Neural cell (in vitro differentiated cells): Measurements from ENCODE around the gene LRRC3. TPM values are rescaled to one million over a fixed set of nuclear protein-coding genes. Genes with fewer than 3 reads are reported as not detected.

Experiments
- H2AFZ ChIP-seq: fragments of 200-600, 300-800 bp; sonication (generic), shearing (Covaris generic); 2 replicates; pipeline ENCODE4 v1.6.0; 2014; ENCODE audit warnings: low read depth, mild to moderate bottlenecking, antibody characterized with exemption, low read length, moderate library complexity
- H3F3A ChIP-seq: fragments of 200-600 bp; shearing (Covaris generic); 2 replicates; pipeline ENCODE4 v1.6.1; 2016; ENCODE audit warnings: mild to moderate bottlenecking, moderate library complexity, mixed read lengths, antibody characterized with exemption, low read length; ENCODE audit not compliant: insufficient read depth, poor library complexity, severe bottlenecking
- H3K27ac ChIP-seq: fragments of 200-600, 300-800 bp; sonication (generic), shearing (Covaris generic); 2 replicates; pipeline ENCODE4 v1.5.1; 2014; ENCODE audit warnings: mild to moderate bottlenecking, low read length, moderate library complexity
- H3K27me3 ChIP-seq: fragments of 300-800, 200-600 bp; sonication (generic), shearing (Covaris generic); 2 replicates; pipeline ENCODE4 v1.6.0; 2014; ENCODE audit warnings: mild to moderate bottlenecking, low read depth, low read length, moderate library complexity; ENCODE audit not compliant: insufficient read depth
- H3K36me3 ChIP-seq: fragments of 300-800, 200-600 bp; sonication (generic), shearing (Covaris generic); 2 replicates; pipeline ENCODE4 v1.5.1; 2014; ENCODE audit warnings: mild to moderate bottlenecking, antibody characterized with exemption, low read length, moderate library complexity; ENCODE audit not compliant: insufficient read depth
- H3K4me2 ChIP-seq: fragments of 300-800, 200-600 bp; sonication (generic), shearing (Covaris generic); 2 replicates; pipeline ENCODE4 v1.6.0; 2014; ENCODE audit warnings: mild to moderate bottlenecking, low read length
- H3K4me3 ChIP-seq: fragments of 300-800, 200-600 bp; sonication (generic), shearing (Covaris generic); 2 replicates; pipeline ENCODE4 v1.5.1; 2014; ENCODE audit warnings: mild to moderate bottlenecking, low read length, moderate library complexity
- H3K79me2 ChIP-seq: fragments of 200-600 bp; shearing (Covaris generic); replicated peaks from 2 replicates; pipeline ENCODE4 v1.6.0; 2014; ENCODE audit warnings: mild to moderate bottlenecking, low read length, moderate library complexity; ENCODE audit not compliant: insufficient read depth
- H3K9ac ChIP-seq: fragments of 300-800, 200-600 bp; sonication (generic), shearing (Covaris generic); 2 replicates; pipeline ENCODE4 v1.6.1; 2016; ENCODE audit warnings: mild to moderate bottlenecking, low read length, mixed read lengths
- H3K9me2 ChIP-seq: fragments of 200-600 bp; shearing (Covaris generic); 2 replicates; pipeline ENCODE4 v1.6.1; 2016; ENCODE audit warnings: mild to moderate bottlenecking, low read length, mixed read lengths; ENCODE audit not compliant: insufficient read depth
- H3K9me3 ChIP-seq: fragments of 200-600, 300-800 bp; sonication (generic), shearing (Covaris generic); 2 replicates; pipeline ENCODE4 v1.6.1; 2016; ENCODE audit warnings: mild to moderate bottlenecking, mixed run types, low read length, moderate library complexity, mixed read lengths
- H4K20me1 ChIP-seq: fragments of 200-600 bp; shearing (Covaris generic); 2 replicates; pipeline ENCODE4 v1.6.1; 2016; ENCODE audit warnings: mild to moderate bottlenecking, mixed run types; ENCODE audit not compliant: insufficient read depth
- CTCF ChIP-seq: fragments of 450-650 bp; IDR thresholded peaks from 2 replicates; pipeline ENCODE4 v1.5.1; 2014; ENCODE audit warnings: antibody characterized with exemption, mild to moderate bottlenecking, moderate library complexity; ENCODE audit not compliant: poor library complexity, severe bottlenecking
- EP300 ChIP-seq: fragments of 450-650 bp; conservative IDR thresholded peaks from 2 replicates; pipeline ENCODE4 v1.6.1; 2014; ENCODE audit warnings: antibody characterized with exemption, mild to moderate bottlenecking, moderate library complexity; ENCODE audit not compliant: poor library complexity, severe bottlenecking
- EZH2 ChIP-seq: fragments of 200-600, 300-800 bp; shearing (Covaris generic), sonication (generic); IDR thresholded peaks from 2 replicates; pipeline ENCODE4 v1.6.1; 2014; ENCODE audit warnings: antibody characterized with exemption, low read length, borderline replicate concordance, mild to moderate bottlenecking; ENCODE audit not compliant: insufficient read depth, poor library complexity, severe bottlenecking
- MXI1 ChIP-seq: fragments of 450-650 bp; conservative IDR thresholded peaks from 2 replicates; pipeline ENCODE4 v1.6.1; 2014; ENCODE audit warnings: antibody characterized with exemption, mild to moderate bottlenecking; ENCODE audit not compliant: poor library complexity, severe bottlenecking
- POLR2AphosphoS5 ChIP-seq: IDR thresholded peaks from 2 replicates; pipeline ENCODE4 v1.6.1; 2012
- RAD21 ChIP-seq: fragments of 450-650 bp; conservative IDR thresholded peaks from 2 replicates; pipeline ENCODE4 v1.6.1; 2014; ENCODE audit warnings: antibody characterized with exemption, mild to moderate bottlenecking, moderate library complexity
- REST ChIP-seq: IDR thresholded peaks from 2 replicates; pipeline ENCODE4 v1.6.1; 2012; ENCODE audit warnings: borderline replicate concordance
- SMC3 ChIP-seq: fragments of 450-650 bp; conservative IDR thresholded peaks from 2 replicates; pipeline ENCODE4 v1.6.1; 2014; ENCODE audit warnings: antibody characterized with exemption, mild to moderate bottlenecking, moderate library complexity; ENCODE audit not compliant: poor library complexity
- TAF1 ChIP-seq: IDR thresholded peaks from 2 replicates; pipeline ENCODE4 v1.6.1; 2012; ENCODE audit warnings: low read depth
- polyA plus RNA-seq: library from polyadenylated mRNA; depleted of rRNA; stranded (reverse); fragments of >200 nt; gene quantifications from 2 replicates; pipeline ENCODE4 v1.2.3, GENCODE V29; 2014

The LRRC3 gene
- polyA plus RNA-seq, 1 donor from 2014 or later, result 3.8 TPM

- Histone ChIP-seq H3K4me3 (no peak overlapping the region), H2AFZ (no peak overlapping the region)
- no peak for TF ChIP-seq POLR2AphosphoS5
- TF ChIP-seq TAF1, result no peak
- no peak for TF ChIP-seq CTCF
- no peak for TF ChIP-seq SMC3
- TF ChIP-seq MXI1, result no peak
- TF ChIP-seq RAD21, result no peak
- no peak for TF ChIP-seq EZH2
- no peak for TF ChIP-seq REST
- TF ChIP-seq EP300, result no peak
Observed at GRCh38 chr21:44487831-44488230, 32.5 kb downstream of the LRRC3 start.

GRCh38 chr21:44489962-44490361 is 34.7 kb downstream of the LRRC3 start:
- TF ChIP-seq RAD21 (no peak), SMC3 (no peak), REST (no peak), POLR2AphosphoS5 (no peak), EP300 (no peak), EZH2 (no peak), MXI1 (no peak), CTCF (no peak), TAF1 (no peak)
- Histone ChIP-seq H3F3A (no peaks in the 10 kb centered on the region), H3K9me3 (no peaks in the 10 kb centered on the region), H4K20me1 (no peaks in the 10 kb centered on the region), H3K9ac (no peak overlapping the region), H3K27me3 (no peaks in the 10 kb centered on the region), H3K36me3 (no peaks in the 10 kb centered on the region), H3K27ac (no peak overlapping the region), H3K79me2 (no peaks in the 10 kb centered on the region), H3K4me2 (no peak overlapping the region), H3K9me2 (no peaks in the 10 kb centered on the region), H3K4me3 (no peak overlapping the region), H2AFZ (no peak overlapping the region)

More at GRCh38 chr21:44487831-44488230, 32.5 kb downstream of the LRRC3 start:
- H3K36me3 ChIP-seq, result no peaks in the 10 kb centered on the region
- no peaks in the 10 kb centered on the region for H3F3A ChIP-seq
- H3K27ac ChIP-seq, result no peak overlapping the region
- H3K4me2 ChIP-seq, result no peak overlapping the region
- no peaks in the 10 kb centered on the region for H3K9me2 ChIP-seq
- H4K20me1 ChIP-seq, result no peaks in the 10 kb centered on the region
- H3K9ac ChIP-seq, result no peak overlapping the region
- no peaks in the 10 kb centered on the region for H3K9me3 ChIP-seq
- no peaks in the 10 kb centered on the region for H3K79me2 ChIP-seq
- no peaks in the 10 kb centered on the region for H3K27me3 ChIP-seq
